Measurements from ENCODE around the gene HERC2. TPM values are rescaled to one million over a fixed set of nuclear protein-coding genes. Genes with fewer than 3 reads are reported as not detected.
"Not testable (repeated sequence)": the region's sequence is repeated elsewhere in the genome, so short reads cannot be mapped to it uniquely, and the experiment has no call there.

HERC2 gene
- total RNA-seq (2014; rRNA removed; shearing (Covaris generic)): 31.8 and 40.0 TPM in 2 replicates

- DNase-seq (ENCODE audit: low read depth in 1 of 2, low spot score in 2 of 2); H3K27ac ChIP-seq; H3K27me3 ChIP-seq (replicated peaks); H3K9me3 ChIP-seq (replicated peaks); H3K4me1 ChIP-seq (replicated peaks); H3K36me3 ChIP-seq: not testable (repeated sequence)
- H3K4me3 ChIP-seq: peak within 1 kb of the TSS; percentile 36
These were observed at the start of gene HERC2 for GRCh38 chr15:28322129-28322588. TSS of gene HERC2 (minus strand) at chr15:28322179. CDS start at chr15:28321433, 746 bp downstream.

GRCh38 chr15:28365502-28365901 lies 43.5 kb upstream of the HERC2 start:
- DNase-seq (ENCODE audit: low read depth in 1 of 2, low spot score in 2 of 2): peak in 1 of 2 experiments; percentile 15
- H3K27ac ChIP-seq; H3K27me3 ChIP-seq (replicated peaks); H3K36me3 ChIP-seq; H3K9me3 ChIP-seq (replicated peaks); H3K4me3 ChIP-seq; H3K4me1 ChIP-seq (replicated peaks): not testable (repeated sequence)

- not testable (repeated sequence) for H3K27me3 ChIP-seq (replicated peaks); DNase-seq (ENCODE audit: low read depth in 1 of 2, low spot score in 2 of 2); H3K36me3 ChIP-seq
These were observed 36.0 kb upstream of the HERC2 start, which contains the start of gene GOLGA6L24 for GRCh38 chr15:28357984-28358383. TSS of gene GOLGA6L24 (minus strand) at chr15:28358084. CDS start at chr15:28358023, 61 bp downstream.

GRCh38 chr15:28321358-28322078 lies 461 bp downstream of the HERC2 start:
- not testable (repeated sequence) for H3K4me1 ChIP-seq (replicated peaks); H3K27me3 ChIP-seq (replicated peaks); H3K9me3 ChIP-seq (replicated peaks); H3K27ac ChIP-seq; DNase-seq (ENCODE audit: low read depth in 1 of 2, low spot score in 2 of 2); H3K36me3 ChIP-seq
- H3K4me3 ChIP-seq: peak overlapping the region; percentile 36

More at GRCh38 chr15:28357984-28358383, 36.0 kb upstream of the HERC2 start, which contains the start of gene GOLGA6L24:
- not testable (repeated sequence) for H3K4me3 ChIP-seq; H3K27ac ChIP-seq; H3K4me1 ChIP-seq (replicated peaks); H3K9me3 ChIP-seq (replicated peaks)

- H3K27ac ChIP-seq; H3K27me3 ChIP-seq (replicated peaks); H3K4me3 ChIP-seq; H3K9me3 ChIP-seq (replicated peaks); H3K36me3 ChIP-seq; H3K4me1 ChIP-seq (replicated peaks); DNase-seq (ENCODE audit: low read depth in 1 of 2, low spot score in 2 of 2): not testable (repeated sequence)
These were observed 2.3 kb downstream of the HERC2 start for GRCh38 chr15:28319725-28320124.

- H3K4me1 ChIP-seq (replicated peaks); H3K9me3 ChIP-seq (replicated peaks); DNase-seq (ENCODE audit: low read depth in 1 of 2, low spot score in 2 of 2); H3K27me3 ChIP-seq (replicated peaks); H3K27ac ChIP-seq; H3K4me3 ChIP-seq; H3K36me3 ChIP-seq: not testable (repeated sequence)
These were observed 3.2 kb downstream of the HERC2 start for GRCh38 chr15:28318828-28319227.

GRCh38 chr15:28318122-28318521 lies 3.9 kb downstream of the HERC2 start:
- H3K27ac ChIP-seq; DNase-seq (ENCODE audit: low read depth in 1 of 2, low spot score in 2 of 2); H3K27me3 ChIP-seq (replicated peaks): not testable (repeated sequence)

GRCh38 chr15:28316958-28317357 lies 5.0 kb downstream of the HERC2 start:
- H3K9me3 ChIP-seq (replicated peaks); H3K27ac ChIP-seq; H3K27me3 ChIP-seq (replicated peaks); DNase-seq (ENCODE audit: low read depth in 1 of 2, low spot score in 2 of 2); H3K36me3 ChIP-seq; H3K4me3 ChIP-seq; H3K4me1 ChIP-seq (replicated peaks): not testable (repeated sequence)

More at GRCh38 chr15:28318122-28318521, 3.9 kb downstream of the HERC2 start:
- not testable (repeated sequence) for H3K9me3 ChIP-seq (replicated peaks); H3K4me3 ChIP-seq; H3K36me3 ChIP-seq; H3K4me1 ChIP-seq (replicated peaks)

GRCh38 chr15:28310454-28310853 lies 11.5 kb downstream of the HERC2 start:
- not testable (repeated sequence) for H3K27ac ChIP-seq; H3K9me3 ChIP-seq (replicated peaks); H3K4me1 ChIP-seq (replicated peaks); H3K27me3 ChIP-seq (replicated peaks); DNase-seq (ENCODE audit: low read depth in 1 of 2, low spot score in 2 of 2); H3K4me3 ChIP-seq; H3K36me3 ChIP-seq

GRCh38 chr15:28308718-28309117 lies 13.3 kb downstream of the HERC2 start:
- not testable (repeated sequence) for H3K27me3 ChIP-seq (replicated peaks); H3K9me3 ChIP-seq (replicated peaks); H3K27ac ChIP-seq; H3K4me3 ChIP-seq; H3K4me1 ChIP-seq (replicated peaks); DNase-seq (ENCODE audit: low read depth in 1 of 2, low spot score in 2 of 2)
- H3K36me3 ChIP-seq: peaks cover 10% of the 10 kb centered on the region

GRCh38 chr15:28305700-28306099 lies 16.3 kb downstream of the HERC2 start:
- not testable (repeated sequence) for H3K27me3 ChIP-seq (replicated peaks); H3K4me1 ChIP-seq (replicated peaks); H3K4me3 ChIP-seq; DNase-seq (ENCODE audit: low read depth in 1 of 2, low spot score in 2 of 2); H3K9me3 ChIP-seq (replicated peaks); H3K27ac ChIP-seq
- H3K36me3 ChIP-seq: peaks cover 10% of the 10 kb centered on the region; the same call in 1 of the 2 replicates

- not testable (repeated sequence) for H3K27ac ChIP-seq; H3K4me1 ChIP-seq (replicated peaks); H3K36me3 ChIP-seq; H3K4me3 ChIP-seq; H3K27me3 ChIP-seq (replicated peaks); H3K9me3 ChIP-seq (replicated peaks); DNase-seq (ENCODE audit: low read depth in 1 of 2, low spot score in 2 of 2)
These were observed 24.5 kb downstream of the HERC2 start for GRCh38 chr15:28297434-28297833.

- not testable (repeated sequence) for H3K4me3 ChIP-seq; DNase-seq (ENCODE audit: low read depth in 1 of 2, low spot score in 2 of 2); H3K9me3 ChIP-seq (replicated peaks)
These were observed 25.2 kb downstream of the HERC2 start for GRCh38 chr15:28296814-28297213.

GRCh38 chr15:28295009-28295563 lies 26.9 kb downstream of the HERC2 start:
- not testable (repeated sequence) for H3K9me3 ChIP-seq (replicated peaks); H3K27me3 ChIP-seq (replicated peaks); H3K27ac ChIP-seq; DNase-seq (ENCODE audit: low read depth in 1 of 2, low spot score in 2 of 2); H3K4me3 ChIP-seq; H3K4me1 ChIP-seq (replicated peaks)
- H3K36me3 ChIP-seq: peaks cover 12% of the 10 kb centered on the region

More at GRCh38 chr15:28296814-28297213, 25.2 kb downstream of the HERC2 start:
- not testable (repeated sequence) for H3K36me3 ChIP-seq; H3K4me1 ChIP-seq (replicated peaks); H3K27ac ChIP-seq; H3K27me3 ChIP-seq (replicated peaks)

Data from SJSA1 (cell line).